Esophagus squamous epithelium (tissue), 5 donors: ENCODE results near the gene SH3RF1. TPM values are rescaled to one million over a fixed set of nuclear protein-coding genes. Genes with fewer than 3 reads are reported as not detected.
"Not testable (repeated sequence)": the region's sequence is repeated elsewhere in the genome, so short reads cannot be mapped to it uniquely, and the experiment has no call there.

ENCODE experiments used
- DNase-seq: peaks from one replicate; lab custom pipeline; 2025; lab: John Stamatoyannopoulos, UW
- H3K27ac ChIP-seq, 4 donors: fragments of 200-600 bp; sonication (generic); one replicate each; pipeline ENCODE4 v1.5.1; 2016 to 2019; ENCODE audit warnings: mild to moderate bottlenecking in 1 of 4
- H3K27me3 ChIP-seq, 4 donors: fragments of 200-600 bp; sonication (generic); 1 replicate in 3 of 4; 2 replicates in 1 of 4; pipeline versions ENCODE4 v1.5.1 to v1.6.0; 2017 to 2021; ENCODE audit warnings: antibody characterized with exemption in 1 of 4
- H3K36me3 ChIP-seq, 3 donors: fragments of 200-600 bp; sonication (generic); one replicate each; pipeline ENCODE4 v1.5.1; 2016 to 2019
- H3K4me1 ChIP-seq, 3 donors: fragments of 200-600 bp; sonication (generic); one replicate each; pipeline ENCODE4 v1.5.1; 2017 to 2019
- H3K4me3 ChIP-seq, 4 donors: fragments of 200-600 bp; sonication (generic); 1 replicate in 3 of 4; 2 replicates in 1 of 4; pipeline ENCODE4 v1.5.1; 2016 to 2019; ENCODE audit warnings: mild to moderate bottlenecking in 2 of 4, moderate library complexity in 1 of 4
- H3K9me3 ChIP-seq, 3 donors: fragments of 200-600 bp; sonication (generic); one replicate each; pipeline ENCODE4 v1.5.1; 2016 to 2019
- CTCF ChIP-seq, 6 experiments: fragments of 450-650 bp in 4 of 6; fragments of 200-600 bp in 2 of 6; sonication (generic) in 2 of 6; IDR thresholded peaks; one replicate each; pipeline ENCODE4 v1.5.1; 2016 to 2019; ENCODE audit warnings: antibody characterized with exemption in 6 of 6, mild to moderate bottlenecking in 4 of 6, moderate library complexity in 4 of 6
- POLR2A ChIP-seq, 4 donors: fragments of 450-650 bp; IDR thresholded peaks; one replicate each; pipeline ENCODE4 v1.6.1; 2017; ENCODE audit warnings: antibody characterized with exemption in 4 of 4, mild to moderate bottlenecking in 4 of 4, moderate library complexity in 3 of 4
- WGBS, 2 donors: methylation state at CpG; one replicate each; pipeline ENCODE4 v1.1.5; 2018; 5-methylcytosine and 5-hydroxymethylcytosine counted together
- intact Hi-C: fragments of 100-400 bp; cut with DNase I; formaldehyde crosslinking; loops from one replicate; pipeline ENCODE4 v1.15.0; 2022
- total RNA-seq, 4 donors: library from RNA; depleted of rRNA; stranded (reverse); fragments of >200 nt; gene quantifications; one replicate each; pipeline ENCODE4 v1.1.0, GENCODE V29; 2016
- donor health status: DM: yes; HTN: yes; CAD: no.

SH3RF1 gene
- total RNA-seq, 4 donors from 2014 or later, result 3.9 to 9.3 (median 5.7) TPM

- Histone ChIP-seq H3K27ac (no peak overlapping the region), H3K4me1 (peaks cover 0 to 22% (median 0%) of the 10 kb centered on the region in 3 donors), H3K27me3 (no peaks in the 10 kb centered on the region), H3K36me3 (no peaks in the 10 kb centered on the region), H3K9me3 (no peaks in the 10 kb centered on the region), H3K4me3 (no peak overlapping the region)
- no peak for DNase-seq
- intact Hi-C loops, result no loop called here
- WGBS, 2 donors, result 88 to 89% methylated on average over 4 of the region's 4 CpGs
- no peak for TF ChIP-seq POLR2A (IDR thresholded peaks at IDR 0.05)
- TF ChIP-seq CTCF (IDR thresholded peaks at IDR 0.05), result no peak
These were observed 70.3 kb downstream of the SH3RF1 start for GRCh38 chr4:169200361-169201030.

GRCh38 chr4:169199184-169199583 lies 71.6 kb downstream of the SH3RF1 start:
- intact Hi-C loops, result no loop called here
- Histone ChIP-seq H3K27me3 (no peaks in the 10 kb centered on the region), H3K9me3 (no peaks in the 10 kb centered on the region), H3K4me3 (no peak overlapping the region), H3K27ac (no peak overlapping the region), H3K36me3 (no peaks in the 10 kb centered on the region), H3K4me1 (peaks cover 0 to 10% (median 0%) of the 10 kb centered on the region in 3 donors)
- TF ChIP-seq POLR2A (IDR thresholded peaks at IDR 0.05) (no peak), CTCF (IDR thresholded peaks at IDR 0.05) (no peak)
- no peak for DNase-seq
- WGBS, 2 donors, result 73 to 85% methylated on average over 3 of the region's 3 CpGs

- no peak overlapping the region for H3K4me3 ChIP-seq
- no peak for DNase-seq
- peaks cover 0 to 5% (median 0%) of the 10 kb centered on the region in 3 donors for H3K4me1 ChIP-seq
- H3K27me3 ChIP-seq, result no peaks in the 10 kb centered on the region
- no peaks in the 10 kb centered on the region for H3K9me3 ChIP-seq
- H3K36me3 ChIP-seq, result no peaks in the 10 kb centered on the region
- no peak overlapping the region for H3K27ac ChIP-seq
- intact Hi-C loops, result no loop called here
- TF ChIP-seq CTCF (IDR thresholded peaks at IDR 0.05), result no peak
- no peak for TF ChIP-seq POLR2A (IDR thresholded peaks at IDR 0.05)
These were observed 72.6 kb downstream of the SH3RF1 start for GRCh38 chr4:169198167-169198566.

- DNase-seq, H3K9me3 ChIP-seq, intact Hi-C loops, H3K27me3 ChIP-seq, H3K36me3 ChIP-seq, H3K4me1 ChIP-seq, H3K27ac ChIP-seq, H3K4me3 ChIP-seq: not testable (repeated sequence)
- 91 to 97% methylated on average over 10 of the region's 11 CpGs for WGBS, 2 donors
These were observed 73.5 kb downstream of the SH3RF1 start for GRCh38 chr4:169197206-169197605.

GRCh38 chr4:169195032-169195431 lies 75.7 kb downstream of the SH3RF1 start:
- Histone ChIP-seq H3K27me3 (no peaks in the 10 kb centered on the region), H3K27ac (no peak overlapping the region), H3K4me3 (no peak overlapping the region), H3K9me3 (no peaks in the 10 kb centered on the region), H3K4me1 (peaks cover 0 to 6% (median 0%) of the 10 kb centered on the region in 3 donors), H3K36me3 (no peaks in the 10 kb centered on the region)
- TF ChIP-seq POLR2A (IDR thresholded peaks at IDR 0.05), result no peak
- no peak for DNase-seq
- intact Hi-C loops, result no loop called here

- 53 to 61% methylated on average over 2 of the region's 2 CpGs for WGBS, 2 donors
These were observed 80.8 kb downstream of the SH3RF1 start for GRCh38 chr4:169189968-169190367.

More at GRCh38 chr4:169189968-169190367, 80.8 kb downstream of the SH3RF1 start:
- DNase-seq, H3K9me3 ChIP-seq, H3K4me3 ChIP-seq, H3K27me3 ChIP-seq, H3K36me3 ChIP-seq, intact Hi-C loops: not testable (repeated sequence)
- Histone ChIP-seq H3K4me1 (peaks cover 0 to 25% (median 4%) of the 10 kb centered on the region in 3 donors), H3K27ac (peak overlapping the region in 3 of 4 donors; percentile 11 to 43 (median 23))
